ENCODE results near the gene WRNIP1.

DNA sequence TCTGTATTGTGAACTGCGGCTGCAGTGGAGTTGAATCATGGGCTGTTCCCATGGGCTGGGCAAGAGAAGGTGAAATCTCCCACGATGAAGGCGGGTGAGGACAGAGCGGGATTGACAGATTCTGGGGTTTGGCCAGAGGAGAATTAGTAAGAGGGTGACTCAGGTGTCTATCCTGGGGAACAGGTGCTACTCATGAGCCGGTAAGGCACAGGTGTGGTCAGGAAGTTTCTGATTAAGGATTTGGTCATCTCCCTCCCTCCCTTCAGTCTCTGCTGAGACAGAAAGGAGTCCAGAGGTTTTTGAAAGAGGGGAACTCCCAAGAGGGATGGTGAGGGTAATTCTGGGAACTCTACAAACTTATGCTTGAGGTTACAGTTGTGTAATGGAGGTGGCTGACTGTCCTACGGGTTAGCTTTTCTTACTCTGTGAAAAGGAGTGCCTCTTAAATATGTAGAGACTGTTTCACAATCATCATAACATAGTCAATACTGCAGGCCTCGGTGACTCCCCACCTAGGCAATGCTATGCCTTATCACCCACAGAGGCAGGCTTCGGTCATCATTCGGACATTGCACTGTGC, 45.0 kb downstream of the WRNIP1 start:
- TF ChIP-seq, protein P1, sequence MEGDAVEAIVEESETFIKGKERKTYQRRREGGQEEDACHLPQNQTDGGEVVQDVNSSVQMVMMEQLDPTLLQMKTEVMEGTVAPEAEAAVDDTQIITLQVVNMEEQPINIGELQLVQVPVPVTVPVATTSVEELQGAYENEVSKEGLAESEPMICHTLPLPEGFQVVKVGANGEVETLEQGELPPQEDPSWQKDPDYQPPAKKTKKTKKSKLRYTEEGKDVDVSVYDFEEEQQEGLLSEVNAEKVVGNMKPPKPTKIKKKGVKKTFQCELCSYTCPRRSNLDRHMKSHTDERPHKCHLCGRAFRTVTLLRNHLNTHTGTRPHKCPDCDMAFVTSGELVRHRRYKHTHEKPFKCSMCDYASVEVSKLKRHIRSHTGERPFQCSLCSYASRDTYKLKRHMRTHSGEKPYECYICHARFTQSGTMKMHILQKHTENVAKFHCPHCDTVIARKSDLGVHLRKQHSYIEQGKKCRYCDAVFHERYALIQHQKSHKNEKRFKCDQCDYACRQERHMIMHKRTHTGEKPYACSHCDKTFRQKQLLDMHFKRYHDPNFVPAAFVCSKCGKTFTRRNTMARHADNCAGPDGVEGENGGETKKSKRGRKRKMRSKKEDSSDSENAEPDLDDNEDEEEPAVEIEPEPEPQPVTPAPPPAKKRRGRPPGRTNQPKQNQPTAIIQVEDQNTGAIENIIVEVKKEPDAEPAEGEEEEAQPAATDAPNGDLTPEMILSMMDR (IDR thresholded peaks at IDR 0.05): no peak
- TF ChIP-seq POLR2A (IDR thresholded peaks at IDR 0.05) (no peak), POLR2AphosphoS5 (IDR thresholded peaks at IDR 0.05; ENCODE audit: insufficient read depth in 1 of 2, low read depth in 1 of 2) (peak in 1 of 2 donors; percentile 67)
